IMR-90 (cell line): ENCODE measurements around the gene POLR2E. TPM values are rescaled to one million over a fixed set of nuclear protein-coding genes. Genes with fewer than 3 reads are reported as not detected.

Source experiments
- ATAC-seq: fragments of 200-7000 bp; cut with Tn5 transposase; 2 replicates; pipeline ENCODE4 v1.9.1; 2020; ENCODE audit warnings: low read depth, mild to moderate bottlenecking, moderate library complexity
- BruUV-seq: library from RNA; stranded (reverse); fragments of 400-500 nt; replicated peaks from 2 replicates; lab custom pipeline; 2021; lab: Mats Ljungman, UMichigan
- CTCF ChIA-PET: fragments of 300-600 bp; formaldehyde crosslinking; extraction: SDS; loops from one replicate; lab custom pipeline; 2021; ENCODE audit warnings: antibody characterized with exemption; lab: Yijun Ruan, JAX
- POLR2A ChIA-PET: fragments of 300-600 bp; sonication (Branson Sonifier 250); formaldehyde crosslinking; loops from one replicate; lab custom pipeline; 2022; ENCODE audit warnings: antibody characterized with exemption; ENCODE audit not compliant: unreplicated experiment; lab: Charles Lee
- DNase-seq: peaks from one replicate; pipeline ENCODE4 v3.0.0; 2013
- H2AFZ ChIP-seq: replicated peaks from 2 replicates; pipeline ENCODE3; 2013; ENCODE audit warnings: low read length, mild to moderate bottlenecking; ENCODE audit not compliant: poor library complexity
- H2AK5ac ChIP-seq: 2 replicates; pipeline ENCODE4 v1.6.1; 2013; ENCODE audit warnings: low read depth, low read length, inconsistent platforms
- H2AK9ac ChIP-seq: replicated peaks from 2 replicates; pipeline ENCODE3; 2013; ENCODE audit warnings: mild to moderate bottlenecking, low read depth, low read length, moderate library complexity; ENCODE audit not compliant: poor library complexity
- H2BK120ac ChIP-seq: 2 replicates; pipeline ENCODE4 v1.6.1; 2013; ENCODE audit warnings: low read depth, low read length, inconsistent platforms
- H2BK15ac ChIP-seq: 3 replicates; pipeline ENCODE4 v1.6.1; 2013; ENCODE audit warnings: low read depth, low read length, inconsistent platforms
- H2BK20ac ChIP-seq: 2 replicates; pipeline ENCODE4 v1.6.1; 2013; ENCODE audit warnings: low read depth, mild to moderate bottlenecking, inconsistent platforms, low read length, moderate library complexity
- H2BK5ac ChIP-seq: 2 replicates; pipeline ENCODE4 v1.6.1; 2013; ENCODE audit warnings: mild to moderate bottlenecking, low read depth, low read length, inconsistent platforms; ENCODE audit not compliant: poor library complexity, severe bottlenecking
- H3K14ac ChIP-seq: replicated peaks from 2 replicates; pipeline ENCODE4 v1.6.1; 2013; ENCODE audit warnings: low read depth, low read length, inconsistent platforms
- H3K18ac ChIP-seq: 2 replicates; pipeline ENCODE4 v1.6.1; 2013; ENCODE audit warnings: low read depth, low read length, control low read depth
- H3K23ac ChIP-seq: 2 replicates; pipeline ENCODE4 v1.6.1; 2013; ENCODE audit warnings: low read depth, low read length, inconsistent platforms
- H3K27ac ChIP-seq: 2 replicates; pipeline ENCODE4 v1.5.1; 2013; ENCODE audit warnings: mild to moderate bottlenecking, control low read depth, low read length; ENCODE audit not compliant: insufficient read depth
- H3K27me3 ChIP-seq: 2 replicates; pipeline ENCODE4 v1.6.1; 2013; ENCODE audit warnings: low read length; ENCODE audit not compliant: control insufficient read depth, insufficient read depth
- H3K36me3 ChIP-seq: 2 replicates; pipeline ENCODE4 v1.6.1; 2013; ENCODE audit warnings: low read length, mixed read lengths; ENCODE audit not compliant: control insufficient read depth, insufficient read depth
- H3K4ac ChIP-seq: 2 replicates; pipeline ENCODE4 v1.6.1; 2013; ENCODE audit warnings: low read depth, low read length, inconsistent platforms
- H3K4me1 ChIP-seq: 2 replicates; pipeline ENCODE4 v1.6.1; 2013; ENCODE audit warnings: low read length, mixed read lengths; ENCODE audit not compliant: control insufficient read depth, insufficient read depth
- H3K4me2 ChIP-seq: 2 replicates; pipeline ENCODE4 v1.6.1; 2013; ENCODE audit warnings: low read depth, mild to moderate bottlenecking, control low read depth, low read length, moderate library complexity
- H3K4me3 ChIP-seq: 2 replicates; pipeline ENCODE4 v1.5.1; 2013; ENCODE audit warnings: low read depth, mild to moderate bottlenecking, control low read depth, low read length, moderate library complexity; ENCODE audit not compliant: insufficient read depth
- H3K56ac ChIP-seq: 2 replicates; pipeline ENCODE4 v1.6.1; 2013; ENCODE audit warnings: low read length, inconsistent platforms; ENCODE audit not compliant: insufficient read depth; ENCODE audit errors: extremely low read depth
- H3K79me1 ChIP-seq, 2 experiments: 2 replicates each; pipeline ENCODE4 v1.6.1; 2013; ENCODE audit warnings: low read length in 2 of 2, inconsistent platforms in 1 of 2, low read depth in 1 of 2
- H3K9ac ChIP-seq: 2 replicates; pipeline ENCODE4 v1.6.1; 2013; ENCODE audit warnings: low read depth, low read length, control low read depth
- H3K9me1 ChIP-seq: 2 replicates; pipeline ENCODE4 v1.6.1; 2013; ENCODE audit warnings: low read length, inconsistent platforms; ENCODE audit not compliant: insufficient read depth
- H3K9me3 ChIP-seq: 2 replicates; pipeline ENCODE4 v1.6.1; 2013; ENCODE audit warnings: low read length; ENCODE audit not compliant: control insufficient read depth, insufficient read depth
- H4K20me1 ChIP-seq: 2 replicates; pipeline ENCODE4 v1.6.1; 2013; ENCODE audit warnings: low read length, inconsistent platforms; ENCODE audit not compliant: insufficient read depth
- H4K5ac ChIP-seq: 2 replicates; pipeline ENCODE4 v1.6.1; 2013; ENCODE audit warnings: mild to moderate bottlenecking, low read depth, low read length, control low read depth
- H4K8ac ChIP-seq, 2 experiments: 2 replicates each; pipeline ENCODE4 v1.6.1; 2013; ENCODE audit warnings: low read depth in 2 of 2, low read length in 2 of 2, control low read depth in 1 of 2, inconsistent platforms in 1 of 2
- H4K91ac ChIP-seq: 2 replicates; pipeline ENCODE4 v1.6.1; 2013; ENCODE audit warnings: low read depth, low read length, inconsistent platforms; ENCODE audit not compliant: insufficient read depth
- CEBPB ChIP-seq: IDR thresholded peaks from 2 replicates; pipeline ENCODE4 v1.6.1; 2012; ENCODE audit warnings: low read depth, low read length, improper control_type of control experiment
- FOS ChIP-seq: fragments of 150-350 bp; IDR thresholded peaks from 2 replicates; pipeline ENCODE4 v1.6.1; 2016; ENCODE audit warnings: low read depth, low read length
- MAFK ChIP-seq: IDR thresholded peaks from 2 replicates; pipeline ENCODE4 v1.6.1; 2012; ENCODE audit warnings: low read depth, low read length, improper control_type of control experiment
- MAZ ChIP-seq: IDR thresholded peaks from 2 replicates; pipeline ENCODE4 v1.6.1; 2012; ENCODE audit warnings: low read depth, mild to moderate bottlenecking, low read length, improper control_type of control experiment, moderate library complexity, borderline replicate concordance
- NFE2L2 ChIP-seq: fragments of 150-350 bp; IDR thresholded peaks from 2 replicates; pipeline ENCODE4 v1.6.1; 2016; ENCODE audit warnings: low read depth, mild to moderate bottlenecking, low read length
- POLR2A ChIP-seq: IDR thresholded peaks from 2 replicates; pipeline ENCODE4 v1.6.1; 2012; ENCODE audit warnings: mild to moderate bottlenecking, low read depth, low read length
- RAD21 ChIP-seq: IDR thresholded peaks from 2 replicates; pipeline ENCODE4 v1.6.1; 2012; ENCODE audit warnings: low read length, improper control_type of control experiment
- RFX5 ChIP-seq: IDR thresholded peaks from 2 replicates; pipeline ENCODE4 v1.8.0; 2012; ENCODE audit warnings: low read depth, mild to moderate bottlenecking, low read length, moderate library complexity
- SMC3 ChIP-seq: fragments of 150-350 bp; IDR thresholded peaks from 2 replicates; pipeline ENCODE4 v1.6.1; 2016; ENCODE audit warnings: low read depth, mild to moderate bottlenecking, antibody characterized with exemption, low read length, moderate library complexity
- WGBS, 2 experiments: methylation state at CpG; one replicate each; pipeline versions ENCODE4 v1.1.5 to v1.1.7; 2013; ENCODE audit warnings: missing lambda C conversion rate in 2 of 2; ENCODE audit not compliant: insufficient read length in 1 of 2; ENCODE audit errors: extremely low coverage in 2 of 2; 5-methylcytosine and 5-hydroxymethylcytosine counted together
- dilution Hi-C: fragments of 300-500 bp; cut with HindIII; formaldehyde crosslinking; loops from one replicate; pipeline ENCODE4 v1.14.3; 2018; ENCODE audit warnings: low sequenced_read_pairs; ENCODE audit not compliant: unreplicated experiment
- in situ Hi-C: fragments of 300-500 bp; cut with MboI; formaldehyde crosslinking; loops from 3 replicates; pipeline ENCODE4 v1.14.3; 2019; ENCODE audit warnings: low sequenced_read_pairs, inconsistent platforms, mixed read lengths
- intact Hi-C: fragments of 100-400 bp; cut with micrococcal nuclease; formaldehyde crosslinking; loops from 2 replicates; pipeline ENCODE4 v1.10.0; 2022
- polyA plus RNA-seq, 3 experiments: library from polyadenylated mRNA; depleted of rRNA; stranded (reverse); fragments of >200 nt; gene quantifications; 2 replicates each; pipeline ENCODE4 v1.2.3, GENCODE V29; 2012; ENCODE audit warnings: low replicate concordance in 1 of 3
- total RNA-seq: library from RNA; depleted of rRNA; stranded (reverse); fragments of >200 nt; gene quantifications from 2 replicates; pipeline ENCODE4 v1.2.3, GENCODE V29; 2012
- TF ChIP-seq, protein P1 (sequence below): fragments of 150-350 bp; IDR thresholded peaks from 2 replicates; pipeline ENCODE4 v1.6.1; 2017; ENCODE audit warnings: mild to moderate bottlenecking, antibody characterized with exemption, low read length, low read depth
- TF ChIP-seq, protein P2 (sequence below): conservative IDR thresholded peaks from 2 replicates; pipeline ENCODE4 v1.5.1; 2012; ENCODE audit warnings: mild to moderate bottlenecking, low read depth, low read length, improper control_type of control experiment
- TF ChIP-seq, protein P3 (sequence below): fragments of 150-350 bp; IDR thresholded peaks from 2 replicates; pipeline ENCODE4 v1.6.1; 2016; ENCODE audit warnings: low read depth, mild to moderate bottlenecking, low read length, moderate library complexity, borderline replicate concordance

The POLR2E gene
- total and polyA plus RNA-seq, 2 of the 4 experiments (the other 2 are of a cell fraction), result 294 to 391 TPM

DNA sequence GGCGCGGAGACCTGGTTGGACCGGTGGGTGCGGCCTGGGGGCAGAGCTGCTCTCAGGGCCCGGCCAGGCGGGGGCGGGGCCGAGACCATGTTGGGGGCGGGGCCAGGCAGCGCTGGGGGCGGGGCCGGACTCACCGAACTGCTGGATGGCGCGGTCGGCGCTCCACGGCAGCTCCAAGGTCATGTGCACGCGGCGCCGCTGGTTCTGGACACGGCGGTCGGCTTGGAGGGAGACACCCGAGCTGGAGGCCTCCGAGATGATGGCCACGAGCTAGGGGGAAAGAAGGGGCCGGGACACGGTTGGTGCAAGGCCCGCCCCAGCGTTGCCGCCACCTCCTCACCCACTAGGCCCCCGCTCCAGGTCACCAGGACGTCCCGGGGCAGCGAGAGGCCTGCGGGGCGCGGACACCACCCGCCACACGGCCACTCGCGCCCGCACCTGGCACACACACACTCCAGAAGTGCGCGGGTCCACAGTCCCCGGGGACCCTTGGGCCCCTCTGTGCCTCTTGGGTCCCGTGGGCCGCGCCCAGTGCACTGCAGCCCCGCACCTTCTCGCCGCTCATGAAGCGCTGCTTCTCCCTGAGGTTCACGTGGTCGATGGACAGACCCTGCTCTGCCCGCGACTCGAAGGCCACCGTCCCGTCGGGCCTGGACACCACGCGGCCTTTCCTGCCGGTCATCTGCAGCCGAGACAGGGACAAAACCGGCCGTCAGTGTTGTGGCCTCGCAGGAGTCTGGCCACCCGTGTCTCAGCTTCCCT lies 17.3 kb upstream of the POLR2E start:
- no peak overlapping the region; the same call in 1 of the 2 replicates for H3K27ac ChIP-seq
- peaks cover 11% of the 10 kb centered on the region for H3K4me1 ChIP-seq
- ChIA-PET CTCF (interaction anchor here (1.1 to 1.5 kb wide), 4 partner anchors 18 to 126 kb away, joined by 3 to 12 read pairs (median 8); partner anchors contain the start of gene CBARP), POLR2A (interaction anchor here (0.6 kb wide), 2 partner anchors 21 to 82 kb away, joined by 5 to 10 read pairs; no protein-coding TSS in a partner anchor)
- H3K14ac ChIP-seq, result no peak overlapping the region
- no peak overlapping the region for H3K56ac ChIP-seq
- H3K9me1 ChIP-seq, result no peaks in the 10 kb centered on the region
- dilution Hi-C loops, result no loop called here
- H3K9me3 ChIP-seq, result no peaks in the 10 kb centered on the region
- H3K23ac ChIP-seq, result no peak overlapping the region
- no peak overlapping the region for H3K4me3 ChIP-seq
- no peak overlapping the region for H3K9ac ChIP-seq
- peak overlapping the region; percentile 42 for H2AK5ac ChIP-seq
- peak overlapping the region; percentile 43 for H2BK5ac ChIP-seq
- H4K91ac ChIP-seq, result no peak overlapping the region
- TF ChIP-seq CEBPB (no peak), RAD21 (no peak), SMC3 (no peak), MAFK (no peak), POLR2A (no peak), RFX5 (no peak), FOS (no peak), MAZ (no peak), NFE2L2 (no peak)
- TF ChIP-seq, protein P1, sequence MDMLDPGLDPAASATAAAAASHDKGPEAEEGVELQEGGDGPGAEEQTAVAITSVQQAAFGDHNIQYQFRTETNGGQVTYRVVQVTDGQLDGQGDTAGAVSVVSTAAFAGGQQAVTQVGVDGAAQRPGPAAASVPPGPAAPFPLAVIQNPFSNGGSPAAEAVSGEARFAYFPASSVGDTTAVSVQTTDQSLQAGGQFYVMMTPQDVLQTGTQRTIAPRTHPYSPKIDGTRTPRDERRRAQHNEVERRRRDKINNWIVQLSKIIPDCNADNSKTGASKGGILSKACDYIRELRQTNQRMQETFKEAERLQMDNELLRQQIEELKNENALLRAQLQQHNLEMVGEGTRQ, result no peak
- TF ChIP-seq, protein P2, sequence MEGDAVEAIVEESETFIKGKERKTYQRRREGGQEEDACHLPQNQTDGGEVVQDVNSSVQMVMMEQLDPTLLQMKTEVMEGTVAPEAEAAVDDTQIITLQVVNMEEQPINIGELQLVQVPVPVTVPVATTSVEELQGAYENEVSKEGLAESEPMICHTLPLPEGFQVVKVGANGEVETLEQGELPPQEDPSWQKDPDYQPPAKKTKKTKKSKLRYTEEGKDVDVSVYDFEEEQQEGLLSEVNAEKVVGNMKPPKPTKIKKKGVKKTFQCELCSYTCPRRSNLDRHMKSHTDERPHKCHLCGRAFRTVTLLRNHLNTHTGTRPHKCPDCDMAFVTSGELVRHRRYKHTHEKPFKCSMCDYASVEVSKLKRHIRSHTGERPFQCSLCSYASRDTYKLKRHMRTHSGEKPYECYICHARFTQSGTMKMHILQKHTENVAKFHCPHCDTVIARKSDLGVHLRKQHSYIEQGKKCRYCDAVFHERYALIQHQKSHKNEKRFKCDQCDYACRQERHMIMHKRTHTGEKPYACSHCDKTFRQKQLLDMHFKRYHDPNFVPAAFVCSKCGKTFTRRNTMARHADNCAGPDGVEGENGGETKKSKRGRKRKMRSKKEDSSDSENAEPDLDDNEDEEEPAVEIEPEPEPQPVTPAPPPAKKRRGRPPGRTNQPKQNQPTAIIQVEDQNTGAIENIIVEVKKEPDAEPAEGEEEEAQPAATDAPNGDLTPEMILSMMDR, result no peak
- TF ChIP-seq, protein P3, sequence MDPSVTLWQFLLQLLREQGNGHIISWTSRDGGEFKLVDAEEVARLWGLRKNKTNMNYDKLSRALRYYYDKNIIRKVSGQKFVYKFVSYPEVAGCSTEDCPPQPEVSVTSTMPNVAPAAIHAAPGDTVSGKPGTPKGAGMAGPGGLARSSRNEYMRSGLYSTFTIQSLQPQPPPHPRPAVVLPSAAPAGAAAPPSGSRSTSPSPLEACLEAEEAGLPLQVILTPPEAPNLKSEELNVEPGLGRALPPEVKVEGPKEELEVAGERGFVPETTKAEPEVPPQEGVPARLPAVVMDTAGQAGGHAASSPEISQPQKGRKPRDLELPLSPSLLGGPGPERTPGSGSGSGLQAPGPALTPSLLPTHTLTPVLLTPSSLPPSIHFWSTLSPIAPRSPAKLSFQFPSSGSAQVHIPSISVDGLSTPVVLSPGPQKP, result no peak
- H3K36me3 ChIP-seq, result peaks cover 77% of the 10 kb centered on the region
- H2AFZ ChIP-seq, result peak overlapping the region; percentile 23
- H4K20me1 ChIP-seq, result peaks cover 27% of the 10 kb centered on the region
- H3K79me1 ChIP-seq, result peaks cover 3 to 21% of the 10 kb centered on the region in 2 experiments; a peak in 3 of 4 replicates
- H4K5ac ChIP-seq, result no peak overlapping the region
- intact Hi-C loops, result loop anchor here (2.0 to 5.0 kb wide), 2 partner anchors 64 to 80 kb away; no protein-coding TSS in a partner anchor
- BruUV-seq, result no TSS peak
- in situ Hi-C loops, result no loop called here
- H4K8ac ChIP-seq, result peak overlapping the region in 1 of 2 experiments; percentile 16; a peak in 1 of 4 replicates
- H2AK9ac ChIP-seq, result peak overlapping the region; percentile 97
- 0 out of 2 replicates have a peak overlapping the region, but pooled peaks have one; percentile 15 for H3K4ac ChIP-seq
- no peak overlapping the region for H2BK120ac ChIP-seq
- H3K18ac ChIP-seq, result no peak overlapping the region
- no peak for DNase-seq
- H3K4me2 ChIP-seq, result no peak overlapping the region
- no peak overlapping the region for H2BK15ac ChIP-seq
- no peak overlapping the region for H2BK20ac ChIP-seq
- ATAC-seq, result no peak
- no peaks in the 10 kb centered on the region for H3K27me3 ChIP-seq
- 81% methylated on average over 29 of the region's 71 CpGs; no CpG with 5 or more reads in 1 of the 2 experiments for WGBS, 2 experiments
